Karpas-422 (cell line): ENCODE measurements around the gene MAN1C1. TPM values are rescaled to one million over a fixed set of nuclear protein-coding genes. Genes with fewer than 3 reads are reported as not detected.

Source experiments
- DNase-seq: peaks from one replicate; pipeline ENCODE4 v3.0.0-alpha.2; 2015
- H2AFZ ChIP-seq: fragments of 200-600 bp; sonication (generic); 2 replicates; pipeline ENCODE4 v1.6.1; 2014; ENCODE audit warnings: antibody characterized with exemption, low read length, mixed read lengths
- H3K27ac ChIP-seq: fragments of 200-600 bp; sonication (generic); 2 replicates; pipeline ENCODE4 v1.5.1; 2014; ENCODE audit warnings: mild to moderate bottlenecking, low read length, moderate library complexity
- H3K27me3 ChIP-seq: fragments of 200-600 bp; sonication (generic); 2 replicates; pipeline ENCODE4 v1.6.1; 2014; ENCODE audit warnings: low read length, mixed read lengths
- H3K36me3 ChIP-seq: fragments of 200-600 bp; sonication (generic); 2 replicates; pipeline ENCODE4 v1.6.1; 2014; ENCODE audit warnings: low read length, mixed read lengths; ENCODE audit not compliant: insufficient read depth
- H3K4me1 ChIP-seq: fragments of 200-600 bp; sonication (generic); 2 replicates; pipeline ENCODE4 v1.6.1; 2014; ENCODE audit warnings: mild to moderate bottlenecking, low read length, mixed read lengths
- H3K4me2 ChIP-seq: fragments of 200-600 bp; sonication (generic); 2 replicates; pipeline ENCODE4 v1.6.1; 2014; ENCODE audit warnings: low read length, low read depth, mild to moderate bottlenecking; ENCODE audit not compliant: poor library complexity, severe bottlenecking
- H3K4me3 ChIP-seq: fragments of 200-600 bp; sonication (generic); 2 replicates; pipeline ENCODE4 v1.5.1; 2014; ENCODE audit warnings: mild to moderate bottlenecking, antibody characterized with exemption, low read length, mixed read lengths
- H3K79me2 ChIP-seq: fragments of 200-600 bp; sonication (generic); 2 replicates; pipeline ENCODE4 v1.6.1; 2014; ENCODE audit warnings: mild to moderate bottlenecking, low read length, mixed read lengths
- H3K9ac ChIP-seq: fragments of 200-600 bp; sonication (generic); 2 replicates; pipeline ENCODE4 v1.6.0; 2014; ENCODE audit warnings: low read length
- H3K9me2 ChIP-seq: fragments of 200-600 bp; sonication (generic), shearing (Covaris generic); replicated peaks from 2 replicates; pipeline ENCODE4 v1.6.0; 2014; ENCODE audit warnings: mild to moderate bottlenecking, low read length, moderate library complexity; ENCODE audit not compliant: insufficient read depth
- H3K9me3 ChIP-seq: fragments of 300-700, 200-600 bp; sonication (generic); 2 replicates; pipeline ENCODE4 v1.6.1; 2014; ENCODE audit warnings: low read length, mixed read lengths
- H4K20me1 ChIP-seq: fragments of 200-600 bp; sonication (generic); 2 replicates; pipeline ENCODE4 v1.6.1; 2014; ENCODE audit warnings: mild to moderate bottlenecking, antibody characterized with exemption, low read length, low read depth; ENCODE audit not compliant: insufficient read depth
- total RNA-seq: library from RNA; depleted of rRNA; stranded (reverse); fragments of >200 nt; shearing (Covaris generic); gene quantifications from 2 replicates; pipeline ENCODE4 v1.2.3, GENCODE V29; 2014; ENCODE audit warnings: low replicate concordance

MAN1C1 gene
- total RNA-seq, 1 experiment from 2014 or later: not detected

DNA sequence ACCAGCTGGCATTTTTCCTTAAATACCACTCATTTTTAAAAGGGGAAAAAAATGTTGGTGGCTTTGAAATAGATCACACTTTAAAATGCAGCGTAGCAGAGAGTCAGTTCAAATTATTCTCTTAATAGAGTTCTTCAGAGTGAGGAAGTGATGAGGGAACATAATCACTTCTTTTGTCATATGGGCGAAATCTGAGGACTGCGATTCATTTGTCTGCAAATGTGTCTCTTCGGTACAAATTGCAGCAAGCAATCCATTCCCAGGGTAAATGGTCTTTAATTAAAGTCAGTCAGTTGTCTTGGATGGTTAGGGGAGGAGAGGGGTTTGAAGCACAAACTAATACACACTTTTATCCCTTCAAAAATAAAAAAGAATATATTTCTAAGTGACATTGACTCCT lies 97.4 kb downstream of the MAN1C1 start:
- Histone ChIP-seq H3K9ac (no peak overlapping the region), H3K79me2 (no peaks in the 10 kb centered on the region), H3K36me3 (no peaks in the 10 kb centered on the region), H2AFZ (no peak overlapping the region), H3K9me3 (no peaks in the 10 kb centered on the region), H3K4me3 (no peak overlapping the region), H3K9me2 (no peaks in the 10 kb centered on the region), H3K4me1 (no peaks in the 10 kb centered on the region), H4K20me1 (no peaks in the 10 kb centered on the region), H3K4me2 (no peak overlapping the region), H3K27ac (no peak overlapping the region), H3K27me3 (no peaks in the 10 kb centered on the region)
- DNase-seq: no peak

DNA sequence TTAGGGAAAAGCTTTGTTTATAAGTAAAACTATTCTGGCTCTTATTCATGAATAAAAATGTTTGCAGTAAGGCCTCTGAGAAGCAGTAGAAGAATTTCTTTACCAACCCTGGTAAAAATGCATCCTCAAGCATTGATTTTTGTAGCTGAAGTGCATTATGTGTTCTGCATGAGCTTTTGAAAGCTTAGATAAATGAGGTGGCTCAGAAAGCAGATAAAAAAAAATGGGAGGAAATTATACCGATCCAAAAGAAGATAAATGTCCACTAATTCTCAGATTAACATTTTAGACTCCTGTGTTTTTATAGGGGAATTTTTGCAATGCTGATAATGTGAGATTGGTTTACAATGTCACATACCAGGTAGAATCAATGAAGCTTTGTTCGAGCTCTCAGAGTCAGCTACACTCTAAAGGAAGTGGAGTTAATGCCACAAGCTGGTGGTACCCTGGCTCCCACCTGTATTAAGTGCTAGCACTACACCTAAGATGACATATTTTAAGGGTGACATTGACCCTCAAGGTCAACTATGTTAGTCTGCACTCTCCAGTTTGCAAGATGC lies 97.9 kb downstream of the MAN1C1 start:
- H3K79me2 ChIP-seq: no peaks in the 10 kb centered on the region
- H4K20me1 ChIP-seq: no peaks in the 10 kb centered on the region
- H3K9ac ChIP-seq: no peak overlapping the region
- H3K27ac ChIP-seq: no peak overlapping the region
- H3K27me3 ChIP-seq: no peaks in the 10 kb centered on the region
- H3K4me2 ChIP-seq: no peak overlapping the region
- no peak overlapping the region for H2AFZ ChIP-seq
- DNase-seq: no peak
- no peaks in the 10 kb centered on the region for H3K36me3 ChIP-seq
- H3K9me3 ChIP-seq: no peaks in the 10 kb centered on the region
- no peaks in the 10 kb centered on the region for H3K9me2 ChIP-seq
- H3K4me3 ChIP-seq: no peak overlapping the region
- H3K4me1 ChIP-seq: no peaks in the 10 kb centered on the region

DNA sequence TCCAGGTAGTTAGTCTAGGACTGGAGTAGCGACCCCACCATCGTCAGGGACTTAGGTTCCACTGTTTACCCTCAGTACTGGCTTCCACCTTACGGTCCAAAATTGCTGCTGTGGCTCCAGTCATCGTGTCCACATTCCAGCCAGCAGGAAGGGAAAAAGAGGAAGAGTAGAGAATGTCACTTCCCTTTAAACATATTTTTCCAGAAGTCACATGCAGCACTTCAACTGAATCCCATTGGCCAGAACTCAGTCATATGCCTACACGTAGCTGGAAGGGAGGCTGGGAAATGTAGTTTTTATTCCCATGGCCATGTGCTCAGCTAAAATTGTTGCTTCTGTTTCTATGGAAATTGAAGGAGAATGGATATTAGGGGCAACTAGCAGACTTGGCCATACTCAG lies 99.3 kb downstream of the MAN1C1 start:
- no peak overlapping the region for H2AFZ ChIP-seq
- H3K79me2 ChIP-seq: no peaks in the 10 kb centered on the region
- H3K9ac ChIP-seq: no peak overlapping the region

DNA sequence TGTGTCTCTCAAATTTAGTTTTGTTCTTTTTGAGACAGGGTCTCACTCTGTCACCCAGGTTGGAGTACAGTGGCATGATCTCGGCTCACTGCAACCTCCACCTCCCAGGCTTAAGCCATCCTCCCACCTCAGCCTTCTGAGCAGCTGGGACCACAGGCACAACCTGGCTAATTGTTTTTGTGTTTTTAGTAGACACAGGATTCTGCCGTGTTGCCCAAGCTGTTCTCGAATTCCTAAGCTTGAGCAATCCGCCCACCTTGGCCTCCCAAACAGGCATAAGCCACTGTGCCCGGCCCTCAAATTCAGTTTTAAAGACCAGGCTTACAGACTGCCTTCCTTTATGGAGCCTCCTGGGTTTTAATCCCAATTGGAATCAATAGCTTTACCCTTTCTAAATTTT lies 99.7 kb downstream of the MAN1C1 start:
- Histone ChIP-seq H3K4me1 (no peaks in the 10 kb centered on the region), H3K9ac (no peak overlapping the region), H3K9me3 (no peaks in the 10 kb centered on the region), H3K36me3 (no peaks in the 10 kb centered on the region), H3K27me3 (no peaks in the 10 kb centered on the region), H3K79me2 (no peaks in the 10 kb centered on the region), H3K9me2 (no peaks in the 10 kb centered on the region), H4K20me1 (no peaks in the 10 kb centered on the region), H3K4me3 (no peak overlapping the region), H3K27ac (no peak overlapping the region), H2AFZ (no peak overlapping the region), H3K4me2 (no peak overlapping the region)
- no peak for DNase-seq

More for the DNA sequence above, 99.3 kb downstream of the MAN1C1 start:
- Histone ChIP-seq H4K20me1 (no peaks in the 10 kb centered on the region), H3K4me3 (no peak overlapping the region), H3K27me3 (no peaks in the 10 kb centered on the region), H3K4me2 (no peak overlapping the region), H3K9me2 (no peaks in the 10 kb centered on the region), H3K9me3 (no peaks in the 10 kb centered on the region), H3K36me3 (no peaks in the 10 kb centered on the region), H3K4me1 (no peaks in the 10 kb centered on the region), H3K27ac (no peak overlapping the region)
- DNase-seq: no peak

DNA sequence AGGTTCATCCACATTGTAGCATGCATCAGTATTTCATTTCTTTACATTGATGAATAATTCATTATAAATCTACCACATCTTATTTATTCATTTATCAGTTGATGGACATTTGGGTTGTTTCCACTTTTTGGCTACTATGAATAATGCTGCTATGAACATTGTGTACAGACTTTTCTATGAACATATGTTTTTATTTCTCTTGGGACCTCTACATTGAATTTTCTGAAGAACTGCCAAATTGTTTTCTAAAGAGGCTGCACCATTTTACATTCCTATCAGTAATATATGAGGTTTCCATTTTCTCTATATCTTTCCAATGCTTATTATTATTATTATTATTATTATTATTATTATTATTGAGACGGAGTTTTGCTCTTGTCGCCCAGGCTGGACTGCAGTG lies 102.1 kb downstream of the MAN1C1 start:
- no peaks in the 10 kb centered on the region for H3K4me1 ChIP-seq
- H3K9ac ChIP-seq: no peak overlapping the region
- H3K27me3 ChIP-seq: no peaks in the 10 kb centered on the region
- no peak overlapping the region for H2AFZ ChIP-seq
- H3K27ac ChIP-seq: no peak overlapping the region
- no peaks in the 10 kb centered on the region for H3K36me3 ChIP-seq
- H4K20me1 ChIP-seq: no peaks in the 10 kb centered on the region
- H3K4me2 ChIP-seq: no peak overlapping the region
- DNase-seq: no peak
- H3K9me3 ChIP-seq: no peaks in the 10 kb centered on the region
- H3K4me3 ChIP-seq: no peak overlapping the region
- H3K9me2 ChIP-seq: no peaks in the 10 kb centered on the region
- H3K79me2 ChIP-seq: no peaks in the 10 kb centered on the region

DNA sequence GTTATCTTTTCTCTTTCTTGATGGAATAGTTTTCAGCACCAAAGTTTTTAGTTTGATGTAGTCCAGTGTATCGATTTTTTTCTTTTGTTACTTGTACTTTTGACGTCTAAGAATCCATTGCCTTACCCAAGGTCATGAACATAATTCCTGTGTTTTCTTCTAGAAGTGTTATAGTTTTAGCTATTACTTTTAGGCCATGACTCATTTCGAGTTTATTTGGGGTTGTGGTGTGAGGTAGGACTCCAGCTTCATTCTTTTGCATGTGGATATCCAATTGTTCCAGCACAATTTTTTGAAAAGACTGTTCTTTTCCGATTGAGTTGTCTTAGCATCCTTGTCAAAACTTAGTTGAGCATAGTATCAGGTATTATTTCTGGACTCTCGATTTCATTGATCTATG lies 104.0 kb downstream of the MAN1C1 start:
- H3K4me2 ChIP-seq: no peak overlapping the region
- H3K9me3 ChIP-seq: no peaks in the 10 kb centered on the region
- H3K79me2 ChIP-seq: no peaks in the 10 kb centered on the region
- no peak overlapping the region for H2AFZ ChIP-seq
- 0 out of 2 replicates have a peak, but pooled peaks cover 2% of the 10 kb centered on the region for H3K27me3 ChIP-seq
- H4K20me1 ChIP-seq: no peaks in the 10 kb centered on the region
- no peak overlapping the region for H3K4me3 ChIP-seq
- H3K36me3 ChIP-seq: no peaks in the 10 kb centered on the region
- no peak overlapping the region for H3K9ac ChIP-seq
- H3K4me1 ChIP-seq: no peaks in the 10 kb centered on the region
- no peak for DNase-seq
- no peaks in the 10 kb centered on the region for H3K9me2 ChIP-seq
- no peak overlapping the region for H3K27ac ChIP-seq

DNA sequence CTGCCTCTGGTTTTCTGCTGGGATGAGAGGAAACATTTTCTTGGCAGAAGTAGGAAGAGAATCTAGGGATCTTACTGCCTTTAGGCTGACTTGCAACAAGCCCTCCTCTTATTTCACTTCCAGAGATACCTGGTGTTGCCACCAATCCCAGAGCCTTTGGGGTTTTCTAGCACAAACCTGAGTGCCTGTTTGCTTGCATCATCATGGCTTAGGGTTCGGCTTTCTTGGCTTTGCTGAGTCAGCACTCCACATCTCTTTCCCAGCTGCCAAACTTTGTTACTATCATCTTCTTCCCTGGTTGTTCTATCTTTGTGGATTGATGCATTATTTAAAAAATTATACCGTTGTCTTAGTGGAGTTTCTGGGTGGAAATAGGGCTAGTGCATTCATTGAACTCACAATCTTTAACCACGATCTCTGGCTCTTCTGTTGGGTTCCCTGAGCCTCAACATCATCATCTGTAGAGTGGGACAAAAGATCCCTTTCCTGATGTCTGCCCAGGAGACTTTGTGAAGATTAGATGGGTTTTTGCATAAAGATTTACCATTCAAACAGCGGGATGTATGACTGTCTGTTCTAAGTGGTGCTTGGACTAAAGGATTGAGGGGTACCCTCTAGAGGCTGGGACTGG lies 106.8 kb downstream of the MAN1C1 start:
- H3K4me2 ChIP-seq: no peak overlapping the region
- H3K4me3 ChIP-seq: no peak overlapping the region
- no peaks in the 10 kb centered on the region for H3K9me2 ChIP-seq
- no peak overlapping the region for H3K9ac ChIP-seq
- 0 out of 2 replicates have a peak, but pooled peaks cover 2% of the 10 kb centered on the region for H3K27me3 ChIP-seq
- H4K20me1 ChIP-seq: no peaks in the 10 kb centered on the region
- no peak overlapping the region for H3K27ac ChIP-seq
- DNase-seq: no peak
- H3K36me3 ChIP-seq: no peaks in the 10 kb centered on the region
- H3K79me2 ChIP-seq: no peaks in the 10 kb centered on the region
- H2AFZ ChIP-seq: no peak overlapping the region
- no peaks in the 10 kb centered on the region for H3K4me1 ChIP-seq
- no peaks in the 10 kb centered on the region for H3K9me3 ChIP-seq

DNA sequence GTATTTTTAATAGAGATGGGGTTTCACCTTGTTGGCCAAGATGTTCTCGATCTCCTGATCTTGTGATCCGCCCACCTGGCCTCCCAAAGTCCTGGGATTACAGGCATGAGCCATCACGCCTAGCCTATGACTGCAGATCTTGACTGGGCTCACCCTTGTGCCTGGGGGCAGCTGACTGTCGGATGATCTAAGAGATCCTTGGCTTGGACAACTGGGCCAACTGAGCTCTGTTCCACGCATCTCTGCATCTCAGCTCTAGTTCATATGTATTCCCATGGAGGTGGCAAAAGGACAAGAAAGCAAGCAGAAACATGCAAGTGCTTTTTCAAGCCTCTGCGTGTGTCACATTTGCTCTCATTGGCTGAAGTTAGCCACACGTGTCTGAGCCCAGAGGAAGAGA lies 107.6 kb downstream of the MAN1C1 start:
- Histone ChIP-seq H3K9ac (no peak overlapping the region), H2AFZ (no peak overlapping the region), H4K20me1 (no peaks in the 10 kb centered on the region), H3K36me3 (no peaks in the 10 kb centered on the region), H3K79me2 (no peaks in the 10 kb centered on the region), H3K4me3 (no peak overlapping the region), H3K9me2 (no peaks in the 10 kb centered on the region), H3K27ac (no peak overlapping the region), H3K27me3 (0 out of 2 replicates have a peak, but pooled peaks cover 2% of the 10 kb centered on the region), H3K4me2 (no peak overlapping the region), H3K4me1 (no peaks in the 10 kb centered on the region), H3K9me3 (no peaks in the 10 kb centered on the region)
- DNase-seq: no peak
